GM12865 (cell line): ENCODE results near the gene GTPBP2.
"Not testable (repeated sequence)": the region's sequence is repeated elsewhere in the genome, so short reads cannot be mapped to it uniquely, and the experiment has no call there.

Experiments
- DNase-seq: peaks from one replicate; pipeline ENCODE4 v3.0.0; 2010; ENCODE audit warnings: low read depth
- H3K4me3 ChIP-seq: 2 replicates; pipeline ENCODE4 v1.5.1; 2011; ENCODE audit warnings: mild to moderate bottlenecking, low read depth, low read length, control low read depth
- CTCF ChIP-seq: IDR thresholded peaks from 2 replicates; pipeline ENCODE4 v1.5.1; 2011; ENCODE audit warnings: low read length, control low read depth, low read depth, inconsistent platforms; ENCODE audit not compliant: insufficient read depth; ENCODE audit errors: missing control alignments

Gene GTPBP2

DNA sequence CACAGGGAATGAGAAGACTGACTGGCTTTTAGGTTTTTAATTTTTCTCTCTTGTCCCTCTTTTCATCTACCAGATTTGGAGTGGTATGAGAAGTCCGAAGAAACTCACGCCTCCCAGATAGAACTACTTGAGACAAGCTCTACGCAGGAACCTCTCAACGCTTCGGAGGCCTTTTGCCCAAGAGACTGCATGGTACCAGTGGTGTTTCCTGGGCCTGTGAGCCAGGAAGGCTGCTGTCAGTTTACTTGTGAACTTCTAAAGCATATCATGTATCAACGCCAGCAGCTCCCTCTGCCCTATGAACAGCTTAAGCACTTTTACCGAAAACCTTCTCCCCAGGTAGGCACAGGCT lies 7.2 kb upstream of the GTPBP2 start:
- TF ChIP-seq CTCF: no peak
- peak overlapping the region; percentile 94 for H3K4me3 ChIP-seq
- DNase-seq: peak; percentile 30

DNA sequence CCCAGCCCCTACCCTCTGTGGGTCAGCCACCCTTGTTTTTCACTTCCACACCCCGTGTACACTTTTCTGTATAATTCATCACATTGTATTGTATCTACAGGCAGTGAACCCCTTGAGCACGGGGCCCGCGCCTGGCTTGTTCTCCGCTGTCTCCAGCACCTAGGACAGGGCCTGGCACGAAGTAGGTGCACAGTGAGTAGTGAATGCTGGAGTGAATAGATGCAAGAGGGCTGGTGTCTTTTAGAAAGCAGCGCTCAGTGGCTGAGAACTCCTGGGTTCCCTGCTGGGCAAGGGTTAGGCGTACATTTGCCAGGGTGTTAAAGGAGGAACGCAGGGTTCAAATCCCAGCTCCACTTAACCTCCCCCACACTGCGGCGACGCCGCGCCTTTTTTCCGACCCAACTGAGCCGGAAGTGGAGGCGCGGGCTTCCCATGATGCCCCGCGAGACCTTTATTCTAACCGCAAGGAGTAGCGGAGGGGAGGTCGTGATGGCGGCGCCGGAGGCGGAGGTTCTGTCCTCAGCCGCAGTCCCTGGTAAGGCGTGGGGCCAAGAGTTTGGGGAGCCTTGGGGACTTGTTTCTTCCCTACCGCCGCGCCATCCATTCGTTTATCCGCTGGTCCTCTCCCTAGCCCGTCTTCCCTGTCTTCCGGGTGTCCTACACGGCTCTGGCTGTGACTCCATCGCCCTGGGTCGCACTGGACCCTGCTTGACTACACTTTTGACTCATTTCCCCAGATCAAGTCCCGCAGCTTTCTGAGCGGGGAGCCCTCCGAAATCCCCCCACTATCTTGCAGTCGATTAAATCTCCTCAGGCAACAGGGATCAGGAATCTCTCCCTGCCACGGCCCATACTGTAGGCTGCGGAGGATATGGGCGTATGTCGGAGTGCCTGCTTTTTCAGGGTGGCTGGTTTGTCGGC lies 6.6 kb upstream of the GTPBP2 start, which contains the start of gene MAD2L1BP:
MAD2L1BP (plus strand) TSS at position 454 of the 921 bp plus-strand sequence; CDS start at position 490, 36 bp downstream.
- H3K4me3 ChIP-seq: peak within 1 kb of the TSS; percentile 94
- TF ChIP-seq CTCF: no peak
- DNase-seq: peak; percentile 87

- DNase-seq: no peak
- no peak overlapping the region for H3K4me3 ChIP-seq
- TF ChIP-seq CTCF: no peak
These were observed 5.7 kb upstream of the GTPBP2 start for GRCh38 chr6:43634702-43635303.

DNA sequence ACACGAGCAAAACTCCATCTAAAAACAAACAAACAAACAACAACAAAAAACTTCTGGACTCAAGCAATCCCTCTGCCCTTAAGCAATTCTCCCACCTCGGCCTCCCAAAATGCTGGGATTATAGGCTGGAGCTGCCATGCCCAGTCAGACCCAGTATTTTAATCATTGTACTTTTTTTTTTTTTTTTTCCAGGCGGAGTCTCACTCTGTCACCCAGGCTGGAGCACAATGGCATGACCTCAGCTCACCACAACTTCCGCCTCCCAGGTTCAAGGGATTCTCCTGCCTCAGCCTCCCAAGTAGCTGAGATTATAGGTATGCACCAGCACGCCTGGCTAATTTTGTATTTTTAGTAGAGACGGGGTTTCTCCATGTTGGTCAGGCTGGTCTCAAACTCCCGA lies 3.9 kb upstream of the GTPBP2 start:
- not testable (repeated sequence) for H3K4me3 ChIP-seq, DNase-seq

DNA sequence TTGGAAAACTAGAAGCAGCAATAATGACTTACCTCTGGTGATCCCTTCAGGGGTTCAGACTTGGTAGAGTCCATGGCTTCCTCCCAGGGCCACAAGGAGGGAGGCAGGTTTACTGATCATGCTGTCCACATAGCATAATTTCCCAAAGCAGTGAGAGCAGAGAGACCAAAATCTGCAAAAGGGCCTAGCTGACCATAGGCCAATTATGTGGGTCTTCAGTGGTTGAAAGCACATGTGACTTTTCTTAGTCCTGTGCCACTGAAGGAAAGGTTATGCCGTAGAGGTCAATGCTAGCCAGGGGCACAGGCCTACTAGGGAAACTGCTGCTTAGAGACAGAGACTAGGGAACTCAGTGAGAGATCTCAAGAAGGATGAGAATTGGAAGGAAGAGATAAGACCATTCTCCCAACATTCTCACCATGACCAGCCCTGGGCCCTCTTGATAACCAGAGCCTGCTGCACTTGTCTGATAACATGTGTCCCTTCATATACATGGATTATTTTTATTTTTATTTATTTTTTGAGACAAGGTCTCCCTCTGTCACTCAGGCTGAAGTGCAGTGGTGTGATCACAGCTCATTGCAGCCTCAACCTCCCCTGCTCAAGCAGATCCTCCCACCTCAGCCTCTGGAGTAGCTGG lies 2.0 kb upstream of the GTPBP2 start:
- DNase-seq: no peak
- no peak for TF ChIP-seq CTCF
- H3K4me3 ChIP-seq: no peak overlapping the region

DNA sequence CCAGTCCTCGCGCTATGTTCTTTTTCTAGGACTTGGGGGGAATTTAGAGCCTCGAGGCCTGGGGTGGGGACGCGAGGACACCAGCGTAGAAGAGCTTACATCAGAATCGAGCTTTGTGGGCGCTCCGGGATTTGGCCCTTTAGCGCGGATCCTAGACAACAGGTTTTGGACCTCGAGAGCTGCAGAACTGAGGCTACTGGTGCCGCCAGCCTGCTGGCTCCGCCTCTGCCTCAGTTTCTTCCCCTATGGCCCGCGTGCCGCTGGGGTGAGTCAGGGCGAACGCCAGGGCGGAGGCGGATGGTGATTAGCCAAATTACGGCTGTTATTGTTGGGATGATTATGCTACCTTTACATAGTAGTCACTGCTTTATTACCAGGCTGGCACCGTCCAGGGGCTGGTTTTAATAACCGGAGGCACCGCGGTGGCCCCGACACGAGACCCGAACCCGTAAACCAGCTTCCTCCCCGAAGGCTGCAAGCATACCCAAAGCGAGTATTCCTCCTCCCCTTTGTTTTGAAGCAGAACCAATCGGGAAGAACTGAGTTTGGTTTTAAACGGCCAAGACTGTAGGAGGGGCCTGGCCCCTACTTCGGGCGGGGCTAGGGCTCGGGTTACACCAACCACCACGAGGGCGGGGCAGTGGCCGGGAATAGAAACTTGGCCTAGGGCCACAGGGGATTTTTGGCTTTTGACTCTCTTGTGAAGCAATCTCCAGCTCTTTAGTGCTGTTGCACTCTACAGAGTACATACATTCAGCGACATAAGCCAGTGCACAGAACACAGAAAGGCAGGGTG lies 639 bp upstream of the GTPBP2 start:
- no peak for TF ChIP-seq CTCF
- H3K4me3 ChIP-seq: peak overlapping the region; percentile 98

More for the DNA sequence above, 639 bp upstream of the GTPBP2 start:
- peak; percentile 97 for DNase-seq
